Measurements from ENCODE around the gene APOBEC3B. TPM values are rescaled to one million over a fixed set of nuclear protein-coding genes. Genes with fewer than 3 reads are reported as not detected.
"Not testable (repeated sequence)": the region's sequence is repeated elsewhere in the genome, so short reads cannot be mapped to it uniquely, and the experiment has no call there.

Gene APOBEC3B
- total and polyA plus RNA-seq, 2 donors from 2014 or later: 1.0 to 2.7 TPM

DNA sequence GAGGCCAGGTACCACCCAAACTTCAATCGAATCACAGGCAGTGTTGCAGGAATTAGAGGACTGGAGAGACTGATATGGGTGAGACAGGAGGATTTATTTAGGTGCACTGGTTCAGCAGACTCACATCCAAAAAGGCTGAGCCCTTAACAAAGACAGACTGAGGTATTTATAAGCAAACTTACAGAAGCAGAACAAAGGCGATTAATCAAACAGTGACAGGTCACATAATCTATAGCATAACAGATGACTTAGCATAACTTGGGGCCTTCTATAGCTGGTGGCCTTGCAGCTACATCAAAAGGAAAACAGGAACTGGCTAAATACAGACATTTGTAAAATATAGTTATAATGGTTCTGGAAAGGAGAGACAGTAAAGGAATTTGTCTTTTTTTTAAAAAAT is 2.1 kb downstream of the APOBEC3B start:
- Histone ChIP-seq H3K36me3 (ENCODE audit: control insufficient read depth in 2 of 3, insufficient read depth in 3 of 3, low read length in 3 of 3) (no peaks in the 10 kb centered on the region), H3K9ac (ENCODE audit: low read length in 3 of 3) (no peak overlapping the region), H3K4me1 (ENCODE audit: control insufficient read depth in 2 of 3, insufficient read depth in 2 of 3, low read depth in 1 of 3, low read length in 3 of 3) (peaks cover 0 to 5% (median 0%) of the 10 kb centered on the region in 3 donors), H3K9me3 (ENCODE audit: control insufficient read depth in 2 of 3, insufficient read depth in 1 of 3, low read length in 3 of 3) (no peaks in the 10 kb centered on the region), H3K27me3 (ENCODE audit: control insufficient read depth, insufficient read depth, low read length) (no peaks in the 10 kb centered on the region), H3K27ac (ENCODE audit: low read depth in 2 of 2, low read length in 2 of 2) (no peak overlapping the region), H3K4me3 (ENCODE audit: low read length in 3 of 3) (no peak overlapping the region)
- intact Hi-C loops (cut with DNase I): no loop called here
- DNase-seq (no peak), FAIRE-seq (no peak)
- TF ChIP-seq CTCF (IDR thresholded peaks at IDR 0.05; ENCODE audit: borderline replicate concordance, extremely low read depth, insufficient read depth): no peak

- FAIRE-seq; intact Hi-C loops (cut with DNase I); H3K4me3 ChIP-seq (ENCODE audit: low read length in 3 of 3); H3K4me1 ChIP-seq (ENCODE audit: control insufficient read depth in 2 of 3, insufficient read depth in 2 of 3, low read depth in 1 of 3, low read length in 3 of 3); H3K9ac ChIP-seq (ENCODE audit: low read length in 3 of 3); H3K27ac ChIP-seq (ENCODE audit: low read depth in 2 of 2, low read length in 2 of 2); H3K27me3 ChIP-seq (ENCODE audit: control insufficient read depth, insufficient read depth, low read length); H3K36me3 ChIP-seq (ENCODE audit: control insufficient read depth in 2 of 3, insufficient read depth in 3 of 3, low read length in 3 of 3); H3K9me3 ChIP-seq (ENCODE audit: control insufficient read depth in 2 of 3, insufficient read depth in 1 of 3, low read length in 3 of 3): not testable (repeated sequence)
- DNase-seq: peak in 1 of 5 donors; percentile 91
Observed at GRCh38 chr22:38984784-38985757, 2.9 kb downstream of the APOBEC3B start.

GRCh38 chr22:38986629-38987028 is 4.5 kb downstream of the APOBEC3B start:
- peaks cover 0 to 4% (median 0%) of the 10 kb centered on the region in 3 donors for H3K4me1 ChIP-seq (ENCODE audit: control insufficient read depth in 2 of 3, insufficient read depth in 2 of 3, low read depth in 1 of 3, low read length in 3 of 3)
- no peak for TF ChIP-seq CTCF (IDR thresholded peaks at IDR 0.05; ENCODE audit: borderline replicate concordance, extremely low read depth, insufficient read depth)
- intact Hi-C loops (cut with DNase I): no loop called here
- DNase-seq (peak in 1 of 5 donors; percentile 57), FAIRE-seq (no peak)
- no peaks in the 10 kb centered on the region for H3K36me3 ChIP-seq (ENCODE audit: control insufficient read depth in 2 of 3, insufficient read depth in 3 of 3, low read length in 3 of 3)
- no peak overlapping the region for H3K9ac ChIP-seq (ENCODE audit: low read length in 3 of 3)
- no peak overlapping the region for H3K27ac ChIP-seq (ENCODE audit: low read depth in 2 of 2, low read length in 2 of 2)
- no peaks in the 10 kb centered on the region for H3K27me3 ChIP-seq (ENCODE audit: control insufficient read depth, insufficient read depth, low read length)
- no peak overlapping the region for H3K4me3 ChIP-seq (ENCODE audit: low read length in 3 of 3)
- no peaks in the 10 kb centered on the region for H3K9me3 ChIP-seq (ENCODE audit: control insufficient read depth in 2 of 3, insufficient read depth in 1 of 3, low read length in 3 of 3)

DNA sequence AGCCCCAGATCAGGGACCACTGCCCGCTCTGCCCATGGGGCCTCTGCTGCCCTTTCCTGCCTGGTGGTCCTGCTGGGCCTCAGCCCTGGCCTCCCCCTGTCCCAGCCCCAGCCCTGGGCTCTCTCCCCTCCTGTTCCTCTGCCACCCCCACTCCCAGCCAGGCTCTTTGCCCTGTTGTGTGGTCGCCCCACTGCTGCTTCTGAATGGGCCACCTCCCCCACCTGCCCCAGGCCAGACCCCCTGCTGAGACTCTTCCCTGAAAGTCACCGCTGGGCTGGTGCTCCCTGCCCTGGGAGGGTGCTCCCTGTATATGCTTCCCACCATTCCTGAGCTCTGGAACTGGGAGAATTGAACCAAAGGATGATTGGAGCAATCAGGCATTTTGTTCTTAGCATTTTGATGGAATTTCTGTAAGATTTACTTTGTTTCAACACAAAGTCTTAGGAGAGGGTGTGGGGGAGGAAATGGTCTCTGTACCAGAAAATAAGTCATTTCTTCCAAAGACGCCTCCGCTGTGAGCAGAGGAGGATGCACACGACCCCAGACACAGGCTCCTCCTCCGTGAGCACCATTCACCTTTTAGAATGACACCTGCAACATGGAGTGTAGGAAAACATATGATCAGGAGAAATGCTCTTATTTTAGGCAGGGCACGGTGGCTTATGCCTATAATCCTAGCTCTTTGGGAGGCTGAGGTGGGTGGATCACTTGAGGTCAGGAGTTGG is 5.2 kb downstream of the APOBEC3B start:
- intact Hi-C loops (cut with DNase I): no loop called here
- H3K36me3 ChIP-seq (ENCODE audit: control insufficient read depth in 2 of 3, insufficient read depth in 3 of 3, low read length in 3 of 3): no peaks in the 10 kb centered on the region
- no peak overlapping the region for H3K4me3 ChIP-seq (ENCODE audit: low read length in 3 of 3)
- H3K4me1 ChIP-seq (ENCODE audit: control insufficient read depth in 2 of 3, insufficient read depth in 2 of 3, low read depth in 1 of 3, low read length in 3 of 3): peaks cover 0 to 2% (median 0%) of the 10 kb centered on the region in 3 donors
- no peak for DNase-seq
- FAIRE-seq: no peak
- H3K27ac ChIP-seq (ENCODE audit: low read depth in 2 of 2, low read length in 2 of 2): no peak overlapping the region
- H3K9ac ChIP-seq (ENCODE audit: low read length in 3 of 3): no peak overlapping the region
- H3K27me3 ChIP-seq (ENCODE audit: control insufficient read depth, insufficient read depth, low read length): no peaks in the 10 kb centered on the region
- no peak for TF ChIP-seq CTCF (IDR thresholded peaks at IDR 0.05; ENCODE audit: borderline replicate concordance, extremely low read depth, insufficient read depth)
- H3K9me3 ChIP-seq (ENCODE audit: control insufficient read depth in 2 of 3, insufficient read depth in 1 of 3, low read length in 3 of 3): no peaks in the 10 kb centered on the region
